HL-60 (cell line): ENCODE data around the gene AMHR2.

Experiments
- CTCF ChIP-seq: IDR thresholded peaks from one replicate; pipeline ENCODE4 v1.5.1; 2011; ENCODE audit warnings: low read length, control low read depth, inconsistent platforms; ENCODE audit not compliant: insufficient read depth
- POLR2AphosphoS5 ChIP-seq: IDR thresholded peaks from 2 replicates; pipeline ENCODE4 v1.6.1; 2012; ENCODE audit warnings: low read depth

GRCh38 chr12:53402871-53403270 is 20.8 kb upstream of the AMHR2 start:
- no peak for TF ChIP-seq POLR2AphosphoS5
- TF ChIP-seq CTCF: no peak
